LNCaP clone FGC (cell line): ENCODE data around the gene TESK2.
"Not testable (repeated sequence)": the region's sequence is repeated elsewhere in the genome, so short reads cannot be mapped to it uniquely, and the experiment has no call there.

ENCODE experiments used
- DNase-seq: peaks from one replicate; pipeline ENCODE4 v3.0.0-alpha.2; 2011; ENCODE audit warnings: low read depth
- H3K4me3 ChIP-seq: 2 replicates; pipeline ENCODE4 v1.5.1; 2011; ENCODE audit warnings: mild to moderate bottlenecking, low read depth, low read length, control low read depth
- TF ChIP-seq, protein P1 (sequence below): IDR thresholded peaks from 2 replicates; pipeline ENCODE4 v1.5.1; 2012; ENCODE audit warnings: mild to moderate bottlenecking; ENCODE audit not compliant: control insufficient read depth, insufficient read depth; ENCODE audit errors: extremely low read depth

TESK2 gene

DNA sequence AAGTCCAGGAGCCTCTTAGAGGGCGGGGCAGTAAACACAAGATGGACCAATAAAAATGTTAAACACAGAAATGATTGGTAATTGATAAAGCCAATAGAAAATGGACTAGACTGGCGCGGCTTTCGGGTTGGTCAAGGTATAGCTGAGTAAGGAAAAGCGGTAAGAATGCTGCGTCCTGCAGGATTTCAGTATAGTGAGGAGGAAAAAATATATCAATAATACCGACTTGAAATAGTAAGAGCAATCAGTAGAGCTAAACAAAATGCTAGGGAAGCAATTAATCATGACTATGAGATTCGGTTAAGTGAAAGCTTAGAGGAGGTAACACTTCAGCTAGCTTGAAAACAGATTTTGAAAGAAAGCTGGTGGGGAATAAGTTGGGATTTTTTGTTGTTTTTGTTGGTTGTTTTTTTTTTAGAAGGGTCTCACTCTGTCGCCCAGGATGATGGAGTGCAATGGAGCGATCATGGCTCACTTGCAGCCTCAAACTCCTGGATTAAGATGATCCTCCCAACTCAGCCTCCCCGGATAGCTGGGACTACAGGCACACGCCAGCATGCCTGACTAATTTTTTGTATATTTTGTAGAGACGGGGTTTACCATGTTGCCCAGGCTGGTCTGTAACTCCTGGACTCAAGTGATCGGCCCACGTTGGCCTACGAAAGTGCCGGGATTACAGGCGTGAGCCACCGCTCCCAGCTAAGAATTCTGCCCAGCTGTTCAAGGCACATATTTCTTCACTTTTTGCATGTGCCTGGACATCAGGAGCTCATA, 711 bp upstream of the TESK2 start:
- TF ChIP-seq, protein P1, sequence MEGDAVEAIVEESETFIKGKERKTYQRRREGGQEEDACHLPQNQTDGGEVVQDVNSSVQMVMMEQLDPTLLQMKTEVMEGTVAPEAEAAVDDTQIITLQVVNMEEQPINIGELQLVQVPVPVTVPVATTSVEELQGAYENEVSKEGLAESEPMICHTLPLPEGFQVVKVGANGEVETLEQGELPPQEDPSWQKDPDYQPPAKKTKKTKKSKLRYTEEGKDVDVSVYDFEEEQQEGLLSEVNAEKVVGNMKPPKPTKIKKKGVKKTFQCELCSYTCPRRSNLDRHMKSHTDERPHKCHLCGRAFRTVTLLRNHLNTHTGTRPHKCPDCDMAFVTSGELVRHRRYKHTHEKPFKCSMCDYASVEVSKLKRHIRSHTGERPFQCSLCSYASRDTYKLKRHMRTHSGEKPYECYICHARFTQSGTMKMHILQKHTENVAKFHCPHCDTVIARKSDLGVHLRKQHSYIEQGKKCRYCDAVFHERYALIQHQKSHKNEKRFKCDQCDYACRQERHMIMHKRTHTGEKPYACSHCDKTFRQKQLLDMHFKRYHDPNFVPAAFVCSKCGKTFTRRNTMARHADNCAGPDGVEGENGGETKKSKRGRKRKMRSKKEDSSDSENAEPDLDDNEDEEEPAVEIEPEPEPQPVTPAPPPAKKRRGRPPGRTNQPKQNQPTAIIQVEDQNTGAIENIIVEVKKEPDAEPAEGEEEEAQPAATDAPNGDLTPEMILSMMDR = no peak
- no peak for DNase-seq
- peak overlapping the region; percentile 39 for H3K4me3 ChIP-seq

DNA sequence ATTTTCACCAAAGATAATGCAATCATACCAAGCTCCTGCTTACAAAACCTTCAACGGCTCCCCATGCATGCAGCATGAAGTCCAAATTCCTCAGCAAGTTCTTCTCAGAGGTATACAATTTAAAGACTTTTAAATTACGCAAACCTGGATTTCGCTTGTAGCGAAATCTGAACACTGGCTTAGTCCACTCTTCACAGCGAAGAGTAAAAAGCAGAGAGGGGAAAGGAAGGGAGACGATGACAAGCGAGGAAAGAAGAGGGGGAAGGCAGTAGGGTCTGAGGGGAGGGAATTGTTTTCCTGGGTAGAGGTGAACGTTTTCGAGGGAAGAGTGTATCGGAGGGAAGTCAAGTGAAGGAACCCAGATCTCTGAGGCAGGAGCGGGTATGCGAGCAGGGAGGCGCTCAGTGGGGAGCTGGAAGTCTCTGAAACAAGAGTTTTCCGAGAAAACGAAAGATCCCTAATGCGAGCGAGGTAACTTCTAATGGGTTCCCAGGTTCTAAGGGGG, 790 bp downstream of the TESK2 start:
- DNase-seq = no peak
- TF ChIP-seq, protein P1 = no peak
- peak overlapping the region; percentile 88 for H3K4me3 ChIP-seq

DNA sequence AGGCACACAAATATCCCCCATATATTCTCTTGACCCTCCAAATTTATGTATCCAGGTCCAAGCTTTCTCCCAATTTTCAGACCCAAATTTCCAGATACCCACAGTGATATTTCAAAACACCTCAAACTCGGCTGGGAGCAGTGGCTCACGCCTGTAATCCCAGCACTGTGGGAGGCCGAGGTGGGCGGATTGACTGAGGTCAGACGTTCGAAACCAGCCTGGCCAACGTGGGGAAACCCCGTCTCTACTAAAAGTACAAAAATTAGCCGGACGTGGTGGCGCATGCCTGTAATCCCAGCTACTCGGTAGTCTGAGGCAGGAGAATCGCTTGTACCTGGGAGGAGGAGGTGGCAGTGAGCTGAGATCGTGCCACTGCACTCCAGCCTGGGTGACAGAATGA, 1.6 kb downstream of the TESK2 start:
- not testable (repeated sequence) for DNase-seq, H3K4me3 ChIP-seq

DNA sequence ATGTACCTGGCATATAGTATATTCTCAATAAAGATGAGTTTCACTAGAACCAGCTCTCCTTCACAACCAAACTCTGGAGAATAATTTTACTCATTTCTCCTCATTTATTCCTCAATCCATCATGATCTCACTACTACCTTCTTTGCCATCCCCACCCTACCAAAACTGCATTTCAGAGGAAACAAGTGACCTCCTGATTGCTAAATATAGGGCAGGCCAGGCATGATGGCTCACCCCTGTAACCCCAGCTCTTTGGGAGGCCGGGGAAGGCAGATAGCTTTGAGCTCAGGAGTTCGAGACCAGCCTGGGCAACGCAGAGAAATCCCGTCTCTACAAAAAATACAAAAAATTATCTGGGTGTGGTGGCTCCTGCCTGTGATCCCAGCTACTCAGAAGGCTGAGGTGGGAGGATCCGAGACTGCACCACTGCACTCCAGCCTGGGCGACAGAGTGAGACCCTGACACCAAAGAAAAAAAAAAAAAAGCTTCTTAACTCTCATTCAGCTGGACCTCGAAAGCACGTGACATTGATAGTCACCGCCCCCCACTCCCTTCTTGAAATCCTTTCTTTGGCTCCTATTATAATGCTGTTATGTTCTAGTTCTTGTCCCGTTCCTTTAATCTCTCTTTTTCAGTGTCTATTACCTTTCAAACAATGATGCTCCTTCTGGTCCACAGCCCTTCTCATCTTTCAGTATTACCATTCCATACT, 2.1 kb downstream of the TESK2 start:
- TF ChIP-seq, protein P1 = no peak

DNA sequence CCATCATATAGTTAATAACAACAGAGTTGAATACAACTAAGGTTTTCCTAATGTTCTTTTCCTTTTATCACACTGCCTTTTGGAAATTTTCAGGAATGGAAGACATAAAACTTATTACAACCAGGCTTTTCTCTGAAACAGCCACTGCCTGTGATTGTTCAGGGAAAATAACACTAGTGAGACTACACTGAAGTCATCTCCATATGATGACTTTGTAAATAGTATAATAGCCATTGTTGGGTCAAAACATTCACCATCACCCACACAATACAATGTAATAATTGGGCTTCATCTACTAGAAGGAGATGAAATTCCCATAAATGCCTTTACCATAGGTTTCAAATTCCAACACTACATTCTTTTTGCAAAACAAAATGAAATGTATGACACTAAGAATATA, 5.0 kb downstream of the TESK2 start:
- no peak for DNase-seq
- no peak overlapping the region for H3K4me3 ChIP-seq
- TF ChIP-seq, protein P1 = no peak

More for the DNA sequence above, 2.1 kb downstream of the TESK2 start:
- DNase-seq = no peak
- no peak overlapping the region for H3K4me3 ChIP-seq

DNA sequence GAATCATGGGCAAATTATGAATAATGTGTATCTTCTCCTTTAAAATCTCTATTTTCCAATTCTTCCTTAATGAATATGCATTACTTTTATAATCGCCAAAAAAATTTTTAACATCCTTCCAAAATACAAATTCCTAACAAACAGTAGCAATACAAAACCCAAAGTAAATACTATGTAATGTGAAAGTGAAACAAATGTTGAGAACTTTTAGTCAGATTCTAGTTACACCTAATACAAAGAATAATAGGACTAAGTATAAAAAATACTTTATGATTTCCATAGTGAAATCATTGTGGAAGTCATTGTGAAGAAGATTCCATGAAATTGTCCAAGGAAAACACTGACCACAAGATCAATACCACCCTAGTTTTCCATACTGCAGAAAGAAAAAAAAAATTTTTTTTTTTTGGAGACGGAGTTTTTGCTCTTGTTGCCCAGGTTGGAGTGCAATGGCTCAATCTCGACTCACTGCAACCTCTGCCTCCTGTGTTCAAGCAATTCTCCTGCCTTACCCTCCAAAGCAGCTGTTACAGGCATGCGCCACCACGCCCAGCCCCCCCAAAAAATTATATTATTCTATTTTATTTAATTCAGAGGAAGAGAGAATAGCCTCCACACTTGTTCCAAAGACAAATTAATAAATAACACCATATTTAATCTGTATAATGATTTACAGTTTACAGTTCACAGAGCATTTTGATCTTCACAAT, 11.8 kb downstream of the TESK2 start:
- DNase-seq = no peak
- TF ChIP-seq, protein P1 = no peak

More for the DNA sequence above, 11.8 kb downstream of the TESK2 start:
- H3K4me3 ChIP-seq = no peak overlapping the region
